ENCODE data around the gene SLC28A2.

SLC28A2 gene

DNA sequence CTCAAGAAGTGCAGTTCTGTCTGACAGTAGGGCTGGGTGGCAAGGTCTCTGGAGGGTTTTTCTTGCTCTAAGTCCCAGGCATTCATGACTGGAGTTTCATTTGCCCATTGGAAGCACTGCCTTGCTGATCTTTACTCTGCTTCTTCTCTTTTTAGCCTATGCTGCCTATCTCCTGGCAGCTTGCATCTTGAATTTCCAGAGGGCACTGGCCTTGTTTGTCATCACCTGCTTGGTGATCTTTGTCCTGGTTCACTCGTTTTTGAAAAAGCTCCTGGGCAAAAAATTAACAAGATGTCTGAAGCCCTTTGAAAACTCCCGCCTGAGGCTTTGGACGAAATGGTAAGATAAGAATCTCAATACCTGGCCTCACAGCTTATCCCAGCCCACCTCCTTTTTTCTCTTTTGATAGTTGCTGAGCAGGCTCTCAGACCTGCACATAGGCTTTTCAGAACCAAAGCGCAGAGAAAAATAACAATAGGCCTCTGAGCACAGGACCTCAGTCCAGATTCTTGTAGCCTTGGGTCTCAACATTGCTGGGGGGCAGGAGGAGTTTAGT lies 10.9 kb downstream of the SLC28A2 start:
- no peak overlapping the region for H3K4me3 ChIP-seq (ENCODE audit: low read depth, low read length)
- TF ChIP-seq, protein P1, sequence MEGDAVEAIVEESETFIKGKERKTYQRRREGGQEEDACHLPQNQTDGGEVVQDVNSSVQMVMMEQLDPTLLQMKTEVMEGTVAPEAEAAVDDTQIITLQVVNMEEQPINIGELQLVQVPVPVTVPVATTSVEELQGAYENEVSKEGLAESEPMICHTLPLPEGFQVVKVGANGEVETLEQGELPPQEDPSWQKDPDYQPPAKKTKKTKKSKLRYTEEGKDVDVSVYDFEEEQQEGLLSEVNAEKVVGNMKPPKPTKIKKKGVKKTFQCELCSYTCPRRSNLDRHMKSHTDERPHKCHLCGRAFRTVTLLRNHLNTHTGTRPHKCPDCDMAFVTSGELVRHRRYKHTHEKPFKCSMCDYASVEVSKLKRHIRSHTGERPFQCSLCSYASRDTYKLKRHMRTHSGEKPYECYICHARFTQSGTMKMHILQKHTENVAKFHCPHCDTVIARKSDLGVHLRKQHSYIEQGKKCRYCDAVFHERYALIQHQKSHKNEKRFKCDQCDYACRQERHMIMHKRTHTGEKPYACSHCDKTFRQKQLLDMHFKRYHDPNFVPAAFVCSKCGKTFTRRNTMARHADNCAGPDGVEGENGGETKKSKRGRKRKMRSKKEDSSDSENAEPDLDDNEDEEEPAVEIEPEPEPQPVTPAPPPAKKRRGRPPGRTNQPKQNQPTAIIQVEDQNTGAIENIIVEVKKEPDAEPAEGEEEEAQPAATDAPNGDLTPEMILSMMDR (IDR thresholded peaks at IDR 0.05; ENCODE audit: control insufficient read depth, extremely low read depth, insufficient read depth): no peak
- DNase-seq (ENCODE audit: low read depth): no peak

- TF ChIP-seq, protein P1 (IDR thresholded peaks at IDR 0.05; ENCODE audit: control insufficient read depth, extremely low read depth, insufficient read depth): no peak
- no peak for DNase-seq (ENCODE audit: low read depth)
These were observed 11.8 kb downstream of the SLC28A2 start for GRCh38 chr15:45263854-45264253.

GRCh38 chr15:45265506-45265905 lies 13.5 kb downstream of the SLC28A2 start:
- TF ChIP-seq, protein P1 (IDR thresholded peaks at IDR 0.05; ENCODE audit: control insufficient read depth, extremely low read depth, insufficient read depth): no peak
- no peak overlapping the region for H3K4me3 ChIP-seq (ENCODE audit: low read depth, low read length)

More at GRCh38 chr15:45263854-45264253, 11.8 kb downstream of the SLC28A2 start:
- no peak overlapping the region for H3K4me3 ChIP-seq (ENCODE audit: low read depth, low read length)

GRCh38 chr15:45268135-45268534 lies 16.1 kb downstream of the SLC28A2 start:
- TF ChIP-seq, protein P1 (IDR thresholded peaks at IDR 0.05; ENCODE audit: control insufficient read depth, extremely low read depth, insufficient read depth): 0 out of 2 replicates have a peak, but pooled peaks have one; percentile 26
- no peak overlapping the region for H3K4me3 ChIP-seq (ENCODE audit: low read depth, low read length)
- DNase-seq (ENCODE audit: low read depth): no peak

More at GRCh38 chr15:45265506-45265905, 13.5 kb downstream of the SLC28A2 start:
- no peak for DNase-seq (ENCODE audit: low read depth)

GRCh38 chr15:45274636-45275380 lies 22.8 kb downstream of the SLC28A2 start:
- DNase-seq (ENCODE audit: low read depth): no peak

DNA sequence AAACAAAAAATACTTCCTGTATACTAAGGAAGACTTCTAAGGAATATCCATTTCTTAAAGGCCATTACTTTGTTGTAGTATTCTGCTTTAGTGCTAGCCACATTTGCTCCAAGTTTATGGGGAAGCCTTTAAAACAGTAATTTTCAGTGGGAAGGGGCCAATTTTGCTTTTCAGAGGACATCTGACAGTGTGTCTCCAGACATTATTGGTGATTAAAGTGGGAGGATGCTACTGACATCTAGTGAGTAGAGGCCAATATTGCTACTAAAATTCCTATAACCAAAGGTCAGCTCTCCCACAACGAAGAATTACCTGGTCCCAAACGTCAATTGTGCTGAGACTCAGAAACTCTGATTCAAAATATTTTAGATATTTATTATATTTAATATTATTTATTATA lies 24.8 kb downstream of the SLC28A2 start:
- TF ChIP-seq, protein P1 (IDR thresholded peaks at IDR 0.05; ENCODE audit: control insufficient read depth, extremely low read depth, insufficient read depth): peak; percentile 73
- no peak overlapping the region for H3K4me3 ChIP-seq (ENCODE audit: low read depth, low read length)
- DNase-seq (ENCODE audit: low read depth): peak; percentile 70

More at GRCh38 chr15:45274636-45275380, 22.8 kb downstream of the SLC28A2 start:
- no peak overlapping the region for H3K4me3 ChIP-seq (ENCODE audit: low read depth, low read length)
- TF ChIP-seq, protein P1 (IDR thresholded peaks at IDR 0.05; ENCODE audit: control insufficient read depth, extremely low read depth, insufficient read depth): no peak
